ENCODE data around the gene DERA. TPM values are rescaled to one million over a fixed set of nuclear protein-coding genes. Genes with fewer than 3 reads are reported as not detected.
"Not testable (repeated sequence)": the region's sequence is repeated elsewhere in the genome, so short reads cannot be mapped to it uniquely, and the experiment has no call there.

DERA gene
- total RNA-seq, 1 donor from 2014 or later: 52.6 TPM

DNA sequence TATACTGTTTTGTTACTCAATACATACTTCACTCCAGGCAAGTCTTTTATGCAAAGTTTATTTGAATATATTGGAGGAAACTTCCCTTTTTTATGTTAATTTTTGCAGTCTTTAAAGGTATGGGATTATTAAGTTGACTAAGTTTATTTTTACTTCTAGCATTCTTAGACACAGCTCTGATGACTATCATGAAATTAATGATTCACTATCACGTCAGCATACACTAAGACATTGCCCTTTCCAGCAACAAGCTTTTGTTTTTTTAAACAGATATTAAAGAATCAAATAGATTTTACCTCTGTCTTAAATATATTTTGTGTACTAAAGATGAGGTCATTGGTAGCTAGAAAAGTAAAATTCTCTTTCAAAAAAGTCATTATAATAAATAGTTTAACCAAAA is 52.1 kb downstream of the DERA start:
- TF ChIP-seq, protein P1, sequence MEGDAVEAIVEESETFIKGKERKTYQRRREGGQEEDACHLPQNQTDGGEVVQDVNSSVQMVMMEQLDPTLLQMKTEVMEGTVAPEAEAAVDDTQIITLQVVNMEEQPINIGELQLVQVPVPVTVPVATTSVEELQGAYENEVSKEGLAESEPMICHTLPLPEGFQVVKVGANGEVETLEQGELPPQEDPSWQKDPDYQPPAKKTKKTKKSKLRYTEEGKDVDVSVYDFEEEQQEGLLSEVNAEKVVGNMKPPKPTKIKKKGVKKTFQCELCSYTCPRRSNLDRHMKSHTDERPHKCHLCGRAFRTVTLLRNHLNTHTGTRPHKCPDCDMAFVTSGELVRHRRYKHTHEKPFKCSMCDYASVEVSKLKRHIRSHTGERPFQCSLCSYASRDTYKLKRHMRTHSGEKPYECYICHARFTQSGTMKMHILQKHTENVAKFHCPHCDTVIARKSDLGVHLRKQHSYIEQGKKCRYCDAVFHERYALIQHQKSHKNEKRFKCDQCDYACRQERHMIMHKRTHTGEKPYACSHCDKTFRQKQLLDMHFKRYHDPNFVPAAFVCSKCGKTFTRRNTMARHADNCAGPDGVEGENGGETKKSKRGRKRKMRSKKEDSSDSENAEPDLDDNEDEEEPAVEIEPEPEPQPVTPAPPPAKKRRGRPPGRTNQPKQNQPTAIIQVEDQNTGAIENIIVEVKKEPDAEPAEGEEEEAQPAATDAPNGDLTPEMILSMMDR (conservative IDR thresholded peaks at IDR 0.05; ENCODE audit: low read depth, low read length): no peak
- peak; percentile 57 for DNase-seq (ENCODE audit: low read depth)
- H3K4me3 ChIP-seq (ENCODE audit: low read depth, low read length): no peak overlapping the region

DNA sequence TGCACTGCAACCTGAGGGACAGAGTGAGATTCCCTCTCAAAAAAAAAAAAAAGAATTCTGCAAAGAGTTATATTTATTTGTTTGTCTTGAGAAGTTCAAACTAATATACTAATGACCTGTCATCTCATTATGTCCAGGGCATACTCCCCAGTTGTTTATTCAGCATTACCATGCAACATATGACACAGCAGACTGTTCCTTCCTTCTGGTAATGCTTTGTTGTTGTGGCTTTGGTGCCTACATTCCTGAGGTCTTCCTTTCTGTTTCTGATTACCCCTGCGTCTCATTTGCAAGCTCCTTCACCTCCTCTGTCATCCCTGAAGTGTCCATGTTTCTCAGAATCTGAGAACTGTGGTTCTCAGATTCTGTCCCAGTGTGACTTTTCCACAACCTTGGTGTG is 55.3 kb downstream of the DERA start:
- DNase-seq (ENCODE audit: low read depth): peak; percentile 61
- TF ChIP-seq, protein P1 (conservative IDR thresholded peaks at IDR 0.05; ENCODE audit: low read depth, low read length): no peak
- H3K4me3 ChIP-seq (ENCODE audit: low read depth, low read length): no peak overlapping the region

DNA sequence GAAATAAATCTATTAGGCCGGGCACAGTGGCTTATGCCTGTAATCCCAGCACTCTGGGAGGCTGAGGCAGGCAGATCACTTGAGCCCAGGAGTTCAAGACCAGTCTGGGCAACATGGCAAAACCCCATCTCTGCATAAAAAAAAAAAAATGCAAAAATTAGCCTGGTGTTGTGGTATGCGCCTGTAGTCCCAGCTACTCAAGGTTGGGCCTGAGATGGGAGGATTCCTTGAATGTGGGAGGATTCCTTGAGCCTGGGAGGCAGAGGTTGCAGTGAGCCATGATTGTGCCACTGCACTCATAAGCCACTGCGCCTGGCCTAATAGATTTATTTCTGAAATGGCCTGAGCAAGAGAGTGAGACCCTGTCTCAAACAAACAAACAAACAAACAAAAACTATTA is 55.9 kb downstream of the DERA start:
- DNase-seq (ENCODE audit: low read depth); H3K4me3 ChIP-seq (ENCODE audit: low read depth, low read length): not testable (repeated sequence)

DNA sequence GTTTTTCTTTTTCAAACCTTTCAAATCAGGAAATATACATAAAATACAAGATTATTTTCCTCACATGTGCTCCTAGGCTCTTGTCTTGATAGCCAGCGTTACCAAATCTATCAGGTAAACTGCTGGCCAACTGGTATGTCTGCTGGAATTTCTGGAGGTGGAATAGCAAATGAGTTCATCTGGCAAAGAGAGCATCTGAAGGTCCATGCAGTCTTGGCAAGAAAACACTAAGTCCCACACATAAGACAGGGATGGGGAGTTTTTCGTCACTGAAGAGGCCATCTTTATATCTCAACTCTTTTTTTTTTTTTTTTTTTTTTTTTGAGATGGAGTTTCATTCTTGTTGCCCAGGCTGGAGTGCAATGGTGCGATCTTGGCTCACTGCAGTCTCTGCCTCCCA is 60.1 kb downstream of the DERA start:
- TF ChIP-seq, protein P1 (conservative IDR thresholded peaks at IDR 0.05; ENCODE audit: low read depth, low read length): no peak
- no peak overlapping the region for H3K4me3 ChIP-seq (ENCODE audit: low read depth, low read length)
- no peak for DNase-seq (ENCODE audit: low read depth)

DNA sequence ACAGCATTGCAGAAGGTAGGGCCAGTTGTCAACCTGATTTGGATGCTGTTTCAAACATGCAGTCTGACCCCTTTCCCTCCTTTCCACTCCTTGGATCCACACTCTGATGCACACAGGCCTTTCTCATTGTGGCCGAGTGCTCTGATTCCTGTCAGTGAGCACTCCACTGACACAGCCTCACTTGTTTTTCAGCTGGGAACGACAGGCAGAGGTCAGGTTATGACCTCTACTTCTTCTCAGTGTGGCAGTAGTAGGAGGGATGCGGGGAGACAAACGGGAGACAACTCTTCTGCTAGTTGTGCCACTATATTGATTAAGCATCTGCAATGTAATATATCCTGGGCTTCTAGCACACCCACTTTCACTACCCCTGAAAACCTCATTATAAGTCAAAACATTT is 61.8 kb downstream of the DERA start:
- TF ChIP-seq, protein P1 (conservative IDR thresholded peaks at IDR 0.05; ENCODE audit: low read depth, low read length): no peak
- DNase-seq (ENCODE audit: low read depth): no peak

DNA sequence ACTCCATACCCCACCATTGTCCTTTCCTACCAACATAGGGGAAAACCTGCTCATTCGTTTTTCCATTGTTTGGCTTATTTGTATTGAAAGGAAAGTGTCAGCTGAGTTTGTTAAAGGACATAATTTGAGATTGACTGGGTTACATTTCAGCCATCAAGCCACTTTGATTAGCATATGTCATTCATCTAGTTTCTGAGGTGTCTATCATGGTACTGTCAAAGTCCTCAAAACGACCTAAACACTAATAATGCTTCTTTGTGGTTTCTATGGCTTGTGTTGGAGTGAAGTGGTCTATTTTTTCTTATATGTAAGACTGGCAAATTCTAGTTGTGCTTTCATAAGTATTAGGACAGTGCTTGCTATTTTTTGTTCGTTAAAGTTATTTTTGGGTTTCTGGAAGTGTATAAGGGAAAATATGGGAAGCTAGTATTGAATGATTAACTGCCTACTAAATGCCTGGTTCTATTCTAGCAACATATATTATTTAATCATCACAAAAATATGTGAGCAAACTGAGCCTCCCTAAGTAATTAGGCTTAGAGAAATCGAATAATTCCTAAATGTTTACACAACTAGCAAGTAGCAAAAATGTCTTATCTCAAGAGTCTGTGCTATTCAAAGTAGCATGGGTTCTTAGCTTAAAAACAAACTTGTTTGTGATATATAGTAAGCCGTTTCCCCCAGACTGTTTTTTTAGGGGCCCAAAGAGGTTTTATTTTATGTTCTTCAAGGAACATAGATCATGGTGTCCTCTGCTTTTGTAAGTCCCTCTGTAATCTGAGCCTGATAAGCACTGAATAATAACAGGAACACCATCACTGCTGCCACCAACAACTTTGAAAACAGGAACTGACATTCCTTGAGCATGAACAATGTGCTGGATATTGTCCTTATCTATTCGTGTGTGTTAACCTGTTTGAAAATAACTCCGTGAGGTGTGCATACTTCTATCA is 67.1 kb downstream of the DERA start:
- H3K4me3 ChIP-seq (ENCODE audit: low read depth, low read length): no peak overlapping the region
- peak; percentile 78 for DNase-seq (ENCODE audit: low read depth)
- TF ChIP-seq, protein P1 (conservative IDR thresholded peaks at IDR 0.05; ENCODE audit: low read depth, low read length): no peak

More for the DNA sequence above, 61.8 kb downstream of the DERA start:
- no peak overlapping the region for H3K4me3 ChIP-seq (ENCODE audit: low read depth, low read length)

DNA sequence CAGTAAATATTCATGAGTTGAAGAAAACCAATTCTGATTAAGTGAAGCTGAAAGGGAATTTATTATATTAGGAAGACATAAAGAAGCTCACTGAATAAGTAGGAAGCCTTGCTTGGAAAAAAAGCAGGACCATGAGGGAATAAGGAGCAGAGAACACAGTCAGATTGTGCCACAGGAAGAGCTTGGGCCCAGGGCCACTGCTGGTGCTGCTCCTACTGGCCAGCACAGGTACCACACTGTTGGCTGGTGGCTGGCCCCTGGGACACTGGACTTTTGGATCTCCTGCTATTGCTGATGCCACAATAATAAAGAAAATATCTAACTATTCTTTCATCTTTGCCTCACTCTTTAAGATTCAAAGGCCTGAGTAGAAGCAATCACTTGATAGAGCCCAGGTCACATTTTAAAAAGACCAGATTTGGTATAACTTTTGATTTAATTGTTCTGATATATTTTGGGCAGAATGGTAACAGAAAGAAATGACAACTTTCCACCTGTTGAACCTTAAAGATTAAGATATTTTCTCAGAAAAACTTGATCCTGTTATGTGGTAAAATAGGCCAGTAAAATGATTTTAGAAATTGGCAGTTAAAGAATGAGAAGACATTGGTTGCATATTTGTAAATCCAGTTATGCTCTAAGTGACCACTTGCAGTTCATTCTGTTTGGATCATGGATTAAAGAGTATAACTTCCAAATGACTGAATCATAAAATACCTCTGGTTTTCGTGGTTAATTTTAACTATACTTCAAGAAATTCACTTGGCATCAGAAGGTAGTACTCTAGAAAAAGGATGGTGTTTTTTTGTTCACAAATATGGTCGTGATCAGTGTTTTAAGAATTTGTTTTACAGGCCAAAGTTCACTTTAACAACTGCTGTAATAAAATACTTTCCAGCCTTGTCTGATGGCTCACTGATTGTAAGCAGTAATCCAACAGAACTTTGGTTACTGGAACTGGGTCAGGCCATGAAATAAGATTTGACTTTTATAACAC is 68.3 kb downstream of the DERA start:
- TF ChIP-seq, protein P1 (conservative IDR thresholded peaks at IDR 0.05; ENCODE audit: low read depth, low read length): peak; percentile 67

More for the DNA sequence above, 68.3 kb downstream of the DERA start:
- H3K4me3 ChIP-seq (ENCODE audit: low read depth, low read length): no peak overlapping the region
- DNase-seq (ENCODE audit: low read depth): peak; percentile 93

Measured in epithelial cell of proximal tubule (primary cell).